A549 (cell line): Measurements from ENCODE around the gene GNG4. TPM values are rescaled to one million over a fixed set of nuclear protein-coding genes. Genes with fewer than 3 reads are reported as not detected.

Experiments used
- ATAC-seq, 2 experiments: fragments of 200-7000 bp in 1 of 2; fragments of >200 bp in 1 of 2; cut with Nextera tagmentation in 1 of 2; cut with Tn5 transposase in 1 of 2; 3 replicates each; pipeline versions ENCODE4 v1.8.0 to v1.9.1; 2018 to 2020; ENCODE audit warnings: mild to moderate bottlenecking in 1 of 2, moderate library complexity in 1 of 2
- CTCF ChIA-PET: fragments of 300-600 bp; sonication (Branson Sonifier 250); formaldehyde crosslinking; extraction: SDS; loops from one replicate; lab custom pipeline; 2021; ENCODE audit warnings: antibody characterized with exemption, inconsistent platforms; lab: Yijun Ruan, JAX
- POLR2A ChIA-PET: fragments of 350-600 bp; formaldehyde crosslinking; extraction: SDS; loops from one replicate; lab custom pipeline; 2021; ENCODE audit warnings: antibody characterized with exemption, inconsistent platforms; lab: Yijun Ruan, JAX
- DNase-seq, 2 experiments: peaks; one replicate each; pipeline versions ENCODE4 v3.0.0 to v3.0.0-alpha.2; 2011 to 2016; ENCODE audit warnings: low read depth in 1 of 2, low spot score in 1 of 2
- FAIRE-seq: peaks from 2 replicates; lab custom pipeline; 2011; peaks lifted over from hg19 to GRCh38; lab: Jason Lieb, UNC
- H3K27ac ChIP-seq, 2 experiments: fragments of >200 bp; sonication (Bioruptor Twin); formaldehyde crosslinking; 3 replicates each; pipeline ENCODE4 v1.5.1; 2016 to 2017
- H3K4me1 ChIP-seq: fragments of >200 bp; sonication (Bioruptor Twin); formaldehyde crosslinking; 3 replicates; pipeline ENCODE4 v1.6.1; 2016
- H3K4me2 ChIP-seq: fragments of >200 bp; sonication (Bioruptor Twin); formaldehyde crosslinking; 3 replicates; pipeline ENCODE4 v1.6.1; 2016
- H3K4me3 ChIP-seq: fragments of >200 bp; sonication (Bioruptor Twin); formaldehyde crosslinking; 3 replicates; pipeline ENCODE4 v1.5.1; 2016
- H3K9me3 ChIP-seq: fragments of >200 bp; sonication (Bioruptor Twin); formaldehyde crosslinking; 3 replicates; pipeline ENCODE4 v1.6.1; 2016
- ATOH8 ChIP-seq: fragments of 250-450 bp; sonication (Bioruptor Pico); IDR thresholded peaks from 2 replicates; pipeline ENCODE4 v1.5.0; 2020; ENCODE audit warnings: low read depth, mild to moderate bottlenecking, moderate library complexity
- BCL3 ChIP-seq: fragments of >200 bp; sonication (Bioruptor Twin); formaldehyde crosslinking; IDR thresholded peaks from 3 replicates; pipeline ENCODE4 v1.6.1; 2016
- CTCF ChIP-seq: fragments of >200 bp; sonication (Bioruptor Twin); formaldehyde crosslinking; IDR thresholded peaks from 3 replicates; pipeline ENCODE4 v1.5.1; 2016
- EHF ChIP-seq: fragments of 250-450 bp; sonication (Bioruptor Pico); IDR thresholded peaks from 2 replicates; pipeline ENCODE4 v1.5.0; 2020; ENCODE audit warnings: mild to moderate bottlenecking
- EP300 ChIP-seq, 2 experiments: fragments of >200 bp; sonication (Bioruptor Twin); formaldehyde crosslinking; IDR thresholded peaks; 2 replicates in 1 of 2; 3 replicates in 1 of 2; pipeline ENCODE4 v1.6.1; 2016 to 2017
- FOSB ChIP-seq: fragments of 250-450 bp; sonication (Bioruptor Pico); IDR thresholded peaks from 2 replicates; pipeline ENCODE4 v1.5.0; 2020; ENCODE audit warnings: mild to moderate bottlenecking, moderate library complexity
- FOSL2 ChIP-seq, 2 experiments: fragments of 450-650 bp in 1 of 2; fragments of >200 bp in 1 of 2; sonication (Bioruptor Twin) in 1 of 2; formaldehyde crosslinking; IDR thresholded peaks; 2 replicates each; pipeline versions ENCODE4 v1.5.0 to v1.6.1; 2016 to 2020; ENCODE audit warnings: mild to moderate bottlenecking in 1 of 2, moderate library complexity in 1 of 2
- GATA3 ChIP-seq: IDR thresholded peaks from 2 replicates; pipeline ENCODE4 v1.6.1; 2012; ENCODE audit warnings: borderline replicate concordance
- HDAC2 ChIP-seq: fragments of 200-600 bp; sonication (generic); IDR thresholded peaks from 2 replicates; pipeline ENCODE4 v1.6.1; 2016
- HES2 ChIP-seq: fragments of >200 bp; sonication (Bioruptor Twin); formaldehyde crosslinking; IDR thresholded peaks from 2 replicates; pipeline ENCODE4 v1.6.1; 2016
- HOXA7 ChIP-seq: fragments of 250-450 bp; sonication (Bioruptor Pico); IDR thresholded peaks from 2 replicates; pipeline ENCODE4 v1.5.0; 2020; ENCODE audit warnings: mild to moderate bottlenecking, moderate library complexity
- JUNB ChIP-seq: fragments of >200 bp; sonication (Bioruptor Twin); formaldehyde crosslinking; IDR thresholded peaks from 2 replicates; pipeline ENCODE4 v1.6.1; 2016
- MAX ChIP-seq: IDR thresholded peaks from 2 replicates; pipeline ENCODE4 v1.6.1; 2012
- NFE2L2 ChIP-seq: fragments of 150-350 bp; conservative IDR thresholded peaks from 2 replicates; pipeline ENCODE4 v1.6.1; 2014; ENCODE audit warnings: low read length
- NPAS2 ChIP-seq: fragments of 250-450 bp; sonication (Bioruptor Pico); IDR thresholded peaks from 2 replicates; pipeline ENCODE4 v1.8.0; 2022; ENCODE audit warnings: mild to moderate bottlenecking, moderate library complexity, borderline replicate concordance
- NR3C1 ChIP-seq: fragments of >200 bp; sonication (Bioruptor Twin); formaldehyde crosslinking; IDR thresholded peaks from 3 replicates; pipeline ENCODE4 v1.6.1; 2017
- POLR2AphosphoS2 ChIP-seq: conservative IDR thresholded peaks from 2 replicates; pipeline ENCODE4 v1.6.1; 2012; ENCODE audit warnings: low read length, improper control_type of control experiment, inconsistent platforms
- RCOR1 ChIP-seq: fragments of 150-350 bp; IDR thresholded peaks from 2 replicates; pipeline ENCODE4 v1.6.1; 2014; ENCODE audit warnings: antibody characterized with exemption, low read length, low read depth
- REST ChIP-seq: fragments of 200-600 bp; sonication (generic); IDR thresholded peaks from 2 replicates; pipeline ENCODE4 v1.6.1; 2016; ENCODE audit warnings: antibody characterized with exemption, mild to moderate bottlenecking, moderate library complexity
- RNF2 ChIP-seq: fragments of 200-600 bp; sonication (generic); IDR thresholded peaks from 2 replicates; pipeline ENCODE4 v1.6.1; 2016; ENCODE audit warnings: low read depth, mild to moderate bottlenecking, antibody characterized with exemption, moderate library complexity, borderline replicate concordance
- TP53 ChIP-seq: fragments of 250-450 bp; sonication (Bioruptor Pico); IDR thresholded peaks from 2 replicates; pipeline ENCODE4 v1.5.0; 2021; ENCODE audit warnings: mild to moderate bottlenecking, moderate library complexity
- ZSCAN20 ChIP-seq: fragments of 250-450 bp; sonication (Bioruptor Pico); IDR thresholded peaks from 2 replicates; pipeline ENCODE4 v1.8.0; 2022; ENCODE audit warnings: mild to moderate bottlenecking, moderate library complexity
- WGBS: methylation state at CpG from one replicate; pipeline ENCODE4 v1.1.6; 2017; ENCODE audit errors: missing lambda C conversion rate; 5-methylcytosine and 5-hydroxymethylcytosine counted together
- polyA plus RNA-seq, 4 experiments: library from polyadenylated mRNA; depleted of rRNA in 3 of 4; stranded (reverse); fragments of >200 nt; fragmentation: RNase III in 1 of 4; extraction: RNeasy Plus Mini Kit Qiagen cat#74134 plus additional on column Dnase treatment in 1 of 4; gene quantifications; 2 replicates in 3 of 4; 3 replicates in 1 of 4; pipeline ENCODE4 v1.2.3, GENCODE V29; 2011 to 2017

GNG4 gene
- polyA plus RNA-seq, 2 of the 4 experiments (the other 2 are of a cell fraction), result 10.5 to 16.3 TPM

- WGBS, result 89% methylated on average over 23 of the region's 23 CpGs
- TF ChIP-seq NPAS2 (CRISPR knock-in tag) (no peak), MAX (no peak), EHF (CRISPR knock-in tag) (no peak), BCL3 (no peak)
- no peak for ATAC-seq
- Histone ChIP-seq H3K4me1 (no peaks in the 10 kb centered on the region), H3K4me2 (no peak overlapping the region), H3K9me3 (no peaks in the 10 kb centered on the region), H3K27ac (no peak overlapping the region), H3K4me3 (no peak overlapping the region)
- ChIA-PET POLR2A (no interaction called here), CTCF (no interaction called here)
- no peak for FAIRE-seq
- DNase-seq, result no peak
Observed at GRCh38 chr1:235643837-235644692, 5.5 kb downstream of the GNG4 start.

GRCh38 chr1:235642943-235643371 is 6.6 kb downstream of the GNG4 start:
- FAIRE-seq (no peak), DNase-seq (no peak), ATAC-seq (no peak)
- no peak overlapping the region for H3K4me3 ChIP-seq
- WGBS, result 67% methylated on average over 11 of the region's 11 CpGs
- POLR2A ChIA-PET, result no interaction called here
- no peaks in the 10 kb centered on the region for H3K4me1 ChIP-seq
- no peak overlapping the region; a peak in 1 of 6 replicates for H3K27ac ChIP-seq
- H3K9me3 ChIP-seq, result no peaks in the 10 kb centered on the region
- no peak overlapping the region for H3K4me2 ChIP-seq
- no peak for TF ChIP-seq GATA3
- TF ChIP-seq RNF2, result no peak
- no peak for TF ChIP-seq HOXA7
- TF ChIP-seq EP300 (IDR thresholded peaks at IDR 0.05), result no peak
- TF ChIP-seq HES2, result no peak
- no peak for TF ChIP-seq ATOH8 (CRISPR knock-in tag)
- TF ChIP-seq ZSCAN20 (CRISPR knock-in tag), result no peak
- no peak for TF ChIP-seq RCOR1
- no peak for TF ChIP-seq NR3C1
- no peak for TF ChIP-seq NFE2L2
- TF ChIP-seq REST, result no peak
- TF ChIP-seq FOSL2 (IDR thresholded peaks at IDR 0.05), result no peak
- no peak for TF ChIP-seq FOSL2 (CRISPR knock-in tag; IDR thresholded peaks at IDR 0.05)
- no peak for TF ChIP-seq JUNB
- TF ChIP-seq TP53 (CRISPR knock-in tag), result no peak
- TF ChIP-seq POLR2AphosphoS2, result no peak
- TF ChIP-seq FOSB (CRISPR knock-in tag), result no peak
- no peak for TF ChIP-seq HDAC2
- no peak for TF ChIP-seq CTCF
- CTCF ChIA-PET, result interaction anchor here (0.6 kb wide), 1 partner anchor 25 kb away, joined by 3 read pairs; no protein-coding TSS in a partner anchor
